ENCODE results near the gene INPP5F.
A peak's percentile ranks its signal among the peaks of the same experiment; 100 is the strongest.

The INPP5F gene

DNA sequence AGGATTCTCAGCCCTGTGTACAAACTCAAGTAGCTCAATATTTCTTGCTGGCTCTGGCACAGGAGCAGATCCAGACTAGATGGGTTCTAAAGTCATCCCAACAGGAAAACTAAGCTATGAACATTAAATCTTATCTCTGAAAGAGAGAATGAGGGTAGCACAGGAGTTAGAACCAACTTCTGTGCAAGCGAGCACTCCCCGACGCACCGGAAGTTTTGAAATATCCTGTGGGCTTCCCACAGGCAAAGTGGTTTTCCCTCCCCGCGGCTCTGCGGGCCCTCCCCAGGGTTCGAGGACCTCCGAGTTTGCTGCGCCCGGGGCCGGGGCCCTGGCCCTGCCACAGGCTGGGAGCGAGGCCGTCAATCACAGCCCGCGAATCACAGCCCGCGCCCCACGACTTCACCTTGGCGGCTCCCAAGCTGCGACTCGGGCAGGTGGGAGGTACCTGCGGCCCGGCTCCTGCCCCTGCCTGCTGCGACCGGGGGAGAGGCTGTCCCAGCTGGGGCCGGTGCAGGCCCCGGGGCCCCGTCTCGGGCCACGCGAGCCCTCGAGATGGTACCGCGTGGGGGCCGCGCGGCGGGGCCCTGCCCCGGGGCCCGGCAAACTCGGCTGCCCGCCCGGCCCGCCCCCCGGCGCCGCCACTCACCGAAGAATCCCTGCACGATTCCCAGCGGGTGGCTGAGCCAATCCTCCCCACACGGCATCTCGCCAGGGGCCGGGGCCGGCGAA, 146.2 kb downstream of the INPP5F start:
- Mint-ChIP-seq H3K27ac (peak overlapping the region; percentile 47), H3K4me3 (peak overlapping the region; percentile 90 to 94), H3K9me3 (no peaks in the 10 kb centered on the region), H3K27me3 (no peaks in the 10 kb centered on the region), H3K36me3 (peaks cover 0 to 12% of the 10 kb centered on the region in 2 donors), H3K4me1 (peaks cover 15 to 44% of the 10 kb centered on the region in 2 donors)
- ATAC-seq (replicated peaks) (peak; percentile 36 to 40), DNase-seq (peak; percentile 51)

DNA sequence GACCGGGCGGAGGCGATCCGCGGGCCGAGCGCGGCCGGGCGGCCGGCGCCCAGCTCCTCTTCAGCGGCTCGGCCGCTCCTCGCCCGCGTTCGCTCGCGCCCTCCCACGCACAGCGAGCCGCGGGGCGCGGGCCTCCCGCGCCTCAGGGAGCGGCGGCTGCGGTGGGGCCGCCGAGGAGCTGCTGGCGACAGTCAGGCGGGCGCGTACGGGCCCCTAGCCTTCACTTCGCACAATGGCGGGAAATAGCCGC, 146.7 kb downstream of the INPP5F start, which contains the start of gene MCMBP:
MCMBP (minus strand) TSS at position 234 of the 250 bp plus-strand sequence. CDS start 259 bp downstream, outside the sequence.
- Mint-ChIP-seq H3K4me3 (peak within 1 kb of the TSS; percentile 90 to 94), H3K27ac (peak within 1 kb of the TSS; percentile 97), H3K36me3 (peaks cover 0 to 9% of the 10 kb centered on the region in 2 donors), H3K9me3 (no peaks in the 10 kb centered on the region), H3K27me3 (no peaks in the 10 kb centered on the region), H3K4me1 (peaks cover 13 to 40% of the 10 kb centered on the region in 2 donors)
- DNase-seq (no peak), ATAC-seq (replicated peaks) (no peak)

DNA sequence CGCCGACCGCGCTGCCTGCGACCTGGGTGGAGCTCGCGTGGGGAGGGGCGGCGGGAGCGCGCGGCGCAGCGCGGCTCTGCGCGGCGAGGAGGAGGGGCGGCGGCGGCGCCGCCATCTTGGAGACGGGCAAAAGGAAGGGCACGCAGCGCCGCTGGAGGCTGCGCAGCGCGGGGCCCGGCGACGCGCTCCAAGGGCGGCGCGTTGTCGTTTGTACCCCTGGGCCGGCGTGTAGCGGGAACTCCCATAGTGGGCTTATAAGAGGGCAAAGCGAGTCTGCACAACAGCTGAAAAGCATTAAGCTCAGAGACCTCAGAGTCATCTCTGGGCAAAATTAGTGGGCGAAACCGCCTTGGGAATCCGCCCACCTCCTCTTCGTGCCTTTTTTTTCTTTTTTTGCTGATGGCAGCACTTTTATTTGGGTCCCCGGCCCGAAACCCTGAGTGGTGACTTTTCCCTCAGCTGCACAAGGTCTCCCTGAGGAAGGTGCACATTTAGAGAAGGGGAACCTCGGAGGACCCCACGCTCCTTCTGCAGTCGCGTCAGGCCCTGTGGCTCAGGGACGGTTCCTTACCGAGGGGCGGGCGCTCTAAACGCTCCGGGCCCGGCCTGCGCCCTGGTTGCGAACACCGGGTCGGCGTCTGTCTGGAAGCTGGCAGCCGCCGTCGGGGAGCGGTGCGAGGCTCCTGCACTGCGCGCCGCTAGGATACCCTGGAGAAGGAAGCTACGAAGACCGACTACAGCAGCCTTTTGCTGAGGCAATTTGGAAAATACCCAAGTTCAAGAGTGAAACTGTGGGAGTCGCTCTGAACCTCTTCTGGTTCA, 147.2 kb downstream of the INPP5F start:
- peak overlapping the region; percentile 90 to 94 for H3K4me3 Mint-ChIP-seq
- peak; percentile 85 for DNase-seq
- H3K4me1 Mint-ChIP-seq = peaks cover 11 to 37% of the 10 kb centered on the region in 2 donors

DNA sequence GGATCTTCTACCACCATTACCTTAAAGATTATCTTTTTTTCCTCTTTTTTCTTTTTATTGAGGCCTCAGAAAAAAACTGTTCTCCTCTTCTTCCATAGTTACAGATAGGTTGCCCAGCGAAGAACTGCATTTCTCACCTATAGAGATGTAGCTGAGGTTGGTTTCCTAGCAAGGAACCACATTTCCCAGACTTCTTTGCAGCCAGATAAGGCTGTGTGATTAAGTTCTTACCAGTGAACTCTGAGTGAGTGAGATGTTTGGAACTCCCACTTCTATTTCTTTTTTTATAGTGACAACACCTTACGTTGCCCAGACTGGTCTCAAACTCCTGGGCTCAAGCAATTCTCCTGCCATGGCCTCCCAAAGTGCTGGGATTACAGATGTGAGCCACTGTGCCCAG, 152.7 kb downstream of the INPP5F start:
- H3K9me3 Mint-ChIP-seq = no peaks in the 10 kb centered on the region
- no peaks in the 10 kb centered on the region for H3K36me3 Mint-ChIP-seq
- no peak overlapping the region for H3K27ac Mint-ChIP-seq
- no peaks in the 10 kb centered on the region for H3K27me3 Mint-ChIP-seq
- H3K4me3 Mint-ChIP-seq = no peak overlapping the region
- ATAC-seq (replicated peaks) (no peak), DNase-seq (no peak)
- peaks cover 5 to 9% of the 10 kb centered on the region in 2 donors for H3K4me1 Mint-ChIP-seq

More for the DNA sequence above, 147.2 kb downstream of the INPP5F start:
- Mint-ChIP-seq H3K27me3 (no peaks in the 10 kb centered on the region), H3K27ac (peak overlapping the region; percentile 97), H3K9me3 (no peaks in the 10 kb centered on the region), H3K36me3 (peaks cover 0 to 9% of the 10 kb centered on the region in 2 donors)
- ATAC-seq (replicated peaks) = peak; percentile 92 to 94
